Cardiac fibroblast (primary cell): ENCODE measurements around the gene ATP6V1E1.

Experiments
- DNase-seq, 2 donors: peaks; one replicate each; pipeline versions ENCODE4 v3.0.0 to v3.0.0-alpha.2; 2010; ENCODE audit warnings: low read depth in 2 of 2
- H3K4me3 ChIP-seq, 2 donors: replicated peaks in 1 of 2; 1 replicate in 1 of 2; 2 replicates in 1 of 2; pipeline ENCODE4 v1.5.1; 2011; ENCODE audit warnings: low read depth in 2 of 2, low read length in 2 of 2, mild to moderate bottlenecking in 2 of 2, moderate library complexity in 1 of 2
- TF ChIP-seq, protein P1 (sequence below): IDR thresholded peaks from one replicate; pipeline ENCODE4 v1.5.1; 2011; ENCODE audit warnings: low read depth, mild to moderate bottlenecking, low read length, inconsistent platforms

ATP6V1E1 gene

DNA sequence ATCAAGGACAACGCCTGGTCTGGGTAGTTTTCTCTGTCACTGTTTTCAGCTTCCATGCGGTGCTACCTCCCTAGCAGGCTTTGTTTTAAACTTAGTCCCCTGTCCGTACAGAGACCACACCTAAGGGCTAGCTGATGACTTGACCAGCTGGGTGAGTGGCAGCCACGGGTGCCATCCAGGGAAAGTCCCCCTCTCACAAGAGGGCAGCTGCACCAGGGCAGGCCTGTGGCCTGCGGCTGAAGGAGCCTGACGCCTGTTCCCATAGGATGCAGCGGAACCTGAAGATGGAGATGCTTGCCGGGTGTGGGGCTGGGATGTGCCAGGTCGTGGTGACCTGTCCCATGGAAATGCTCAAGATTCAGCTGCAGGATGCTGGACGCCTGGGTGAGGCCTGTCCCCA lies 45.4 kb downstream of the ATP6V1E1 start:
- DNase-seq, result no peak
- H3K4me3 ChIP-seq, result no peak overlapping the region
- TF ChIP-seq, protein P1, sequence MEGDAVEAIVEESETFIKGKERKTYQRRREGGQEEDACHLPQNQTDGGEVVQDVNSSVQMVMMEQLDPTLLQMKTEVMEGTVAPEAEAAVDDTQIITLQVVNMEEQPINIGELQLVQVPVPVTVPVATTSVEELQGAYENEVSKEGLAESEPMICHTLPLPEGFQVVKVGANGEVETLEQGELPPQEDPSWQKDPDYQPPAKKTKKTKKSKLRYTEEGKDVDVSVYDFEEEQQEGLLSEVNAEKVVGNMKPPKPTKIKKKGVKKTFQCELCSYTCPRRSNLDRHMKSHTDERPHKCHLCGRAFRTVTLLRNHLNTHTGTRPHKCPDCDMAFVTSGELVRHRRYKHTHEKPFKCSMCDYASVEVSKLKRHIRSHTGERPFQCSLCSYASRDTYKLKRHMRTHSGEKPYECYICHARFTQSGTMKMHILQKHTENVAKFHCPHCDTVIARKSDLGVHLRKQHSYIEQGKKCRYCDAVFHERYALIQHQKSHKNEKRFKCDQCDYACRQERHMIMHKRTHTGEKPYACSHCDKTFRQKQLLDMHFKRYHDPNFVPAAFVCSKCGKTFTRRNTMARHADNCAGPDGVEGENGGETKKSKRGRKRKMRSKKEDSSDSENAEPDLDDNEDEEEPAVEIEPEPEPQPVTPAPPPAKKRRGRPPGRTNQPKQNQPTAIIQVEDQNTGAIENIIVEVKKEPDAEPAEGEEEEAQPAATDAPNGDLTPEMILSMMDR, result no peak

DNA sequence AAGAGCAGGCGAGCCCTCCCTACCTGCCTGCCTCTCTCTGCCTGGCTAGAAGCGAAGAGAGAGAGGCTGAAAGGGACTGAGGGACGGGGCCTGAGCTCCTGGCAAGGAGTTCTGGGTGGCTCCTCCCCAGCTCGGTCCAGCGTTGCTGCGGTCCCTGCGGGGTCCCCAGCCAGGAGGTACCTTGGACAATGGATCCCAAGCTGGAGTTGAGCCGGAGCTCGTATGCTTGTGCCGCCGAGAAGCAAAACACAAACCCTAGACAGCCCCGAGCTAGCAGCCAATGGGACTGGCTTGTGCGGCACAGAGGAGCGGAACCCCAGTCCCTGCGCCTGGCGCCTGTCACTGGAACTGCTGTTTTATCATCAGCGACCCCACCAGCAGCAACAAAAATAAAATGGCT lies 46.9 kb downstream of the ATP6V1E1 start:
- TF ChIP-seq, protein P1, result no peak
- no peak overlapping the region for H3K4me3 ChIP-seq
- DNase-seq, result no peak

DNA sequence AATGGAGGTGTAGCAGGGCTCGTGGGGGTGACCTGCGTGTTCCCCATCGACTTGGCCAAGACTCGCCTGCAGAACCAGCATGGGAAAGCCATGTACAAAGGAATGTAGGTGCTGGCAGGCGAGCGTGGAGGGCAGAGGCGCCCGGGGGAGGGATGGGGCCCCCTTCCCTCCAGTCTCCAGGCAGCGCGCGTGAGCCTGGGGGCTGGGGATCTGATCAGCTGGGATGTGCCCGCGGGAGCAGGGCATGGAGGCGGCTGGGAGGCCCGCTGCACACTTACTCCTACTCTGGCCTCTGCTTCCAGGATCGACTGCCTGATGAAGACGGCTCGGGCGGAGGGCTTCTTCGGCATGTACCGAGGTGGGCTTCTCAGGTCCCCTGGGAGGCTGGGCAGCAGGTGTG lies 47.5 kb downstream of the ATP6V1E1 start:
- no peak overlapping the region for H3K4me3 ChIP-seq
- no peak for DNase-seq
- TF ChIP-seq, protein P1, result no peak

DNA sequence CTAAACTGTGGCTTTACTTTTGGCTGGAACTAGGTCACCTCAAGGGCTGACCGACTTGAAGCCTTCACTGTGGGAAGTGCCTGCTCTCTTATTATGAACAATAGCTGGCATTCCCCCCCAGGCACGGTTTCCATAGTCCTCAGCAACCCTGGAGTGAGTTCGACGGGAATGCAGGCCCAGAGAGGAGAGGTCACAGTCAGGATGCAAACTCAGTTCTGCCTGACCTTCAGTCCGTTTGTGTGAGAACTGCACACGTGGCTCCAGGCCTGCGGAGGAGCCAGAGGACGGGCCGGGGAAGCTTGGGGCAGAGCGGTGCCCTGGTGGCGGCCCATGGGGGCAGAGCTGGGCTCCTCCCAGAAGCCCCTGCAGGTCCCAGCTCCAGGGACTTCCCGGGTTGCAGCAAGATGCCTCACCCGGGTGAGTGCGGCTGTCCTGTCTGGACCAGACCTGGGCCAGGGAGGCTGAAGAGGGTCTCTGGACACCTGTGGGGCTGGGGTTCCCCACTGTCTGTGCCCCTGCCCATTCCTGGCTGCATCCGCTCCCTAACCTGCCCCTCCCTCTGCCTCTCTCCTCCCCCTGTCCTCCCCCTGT lies 48.0 kb downstream of the ATP6V1E1 start:
- TF ChIP-seq, protein P1, result no peak
- H3K4me3 ChIP-seq, result no peak overlapping the region
- peak in 1 of 2 donors; percentile 36 for DNase-seq

DNA sequence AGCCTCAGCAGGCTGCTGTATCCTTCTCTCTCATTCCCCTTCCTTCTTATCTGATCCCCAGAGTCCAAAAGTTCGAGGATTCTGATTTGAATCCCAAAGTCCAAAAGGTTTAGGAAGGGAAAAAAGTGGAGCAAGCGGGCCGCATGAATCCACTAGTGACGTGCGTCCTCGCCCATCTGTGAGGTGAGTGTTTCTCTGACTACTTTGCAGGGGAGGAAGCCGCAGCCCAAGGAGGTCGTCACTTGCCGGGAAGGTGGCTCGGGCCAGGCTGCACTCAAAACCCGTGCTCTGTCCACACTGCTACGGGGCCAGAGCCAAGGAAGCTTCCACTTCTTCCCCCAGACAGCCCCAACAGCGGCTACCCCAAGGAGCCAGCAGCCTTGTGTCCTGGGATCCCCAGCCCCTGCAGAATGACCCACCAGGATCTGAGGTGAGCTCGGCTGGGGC lies 49.0 kb downstream of the ATP6V1E1 start:
- TF ChIP-seq, protein P1, result no peak
- H3K4me3 ChIP-seq, result no peak overlapping the region
- no peak for DNase-seq

DNA sequence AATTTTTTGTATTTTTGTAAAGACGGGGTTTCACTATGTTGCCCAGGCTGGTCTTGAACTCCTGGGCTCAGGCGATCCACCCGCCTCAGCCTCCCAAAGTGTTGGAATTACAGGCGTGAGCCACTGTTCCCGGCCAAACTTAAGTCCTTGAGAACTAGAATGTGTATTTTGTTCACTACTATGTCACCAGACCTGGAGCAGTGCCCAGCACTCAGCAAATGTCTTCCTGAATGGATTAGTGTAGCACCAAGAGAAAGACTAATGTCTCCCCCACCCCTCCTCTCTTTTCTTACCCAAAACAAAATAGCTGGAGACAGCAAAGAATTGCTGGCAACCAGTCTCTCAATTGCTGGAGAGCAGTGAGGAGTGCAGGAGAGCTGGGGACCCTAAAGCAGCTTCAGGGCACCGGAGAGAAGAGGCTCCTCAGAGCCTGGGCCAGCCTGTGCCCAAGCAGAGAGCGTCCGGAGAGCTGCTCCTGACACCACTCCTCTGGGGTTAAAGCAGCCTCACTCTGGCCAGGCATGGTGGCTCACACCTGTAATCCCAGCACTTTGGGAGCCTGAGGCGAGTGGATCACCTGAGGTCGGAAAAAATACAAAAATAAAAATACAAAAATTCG lies 50.3 kb downstream of the ATP6V1E1 start:
- peak; percentile 62 to 68 for DNase-seq
- TF ChIP-seq, protein P1, result no peak
- no peak overlapping the region for H3K4me3 ChIP-seq
